NOMO-1 treated with dmso at 0.1 percent for 144 hours (cell line): ENCODE data around the gene OR5T1.

Source experiments
- DNase-seq: peaks from one replicate; lab custom pipeline; 2025; ENCODE audit not compliant: unreplicated experiment; lab: John Stamatoyannopoulos, UW

The OR5T1 gene

GRCh38 chr11:56273854-56274253 is at the start of gene OR5T1:
Gene OR5T1, plus strand, starts transcription at chr11:56274154. Its CDS starts 1,485 bp downstream, at chr11:56275639.
- DNase-seq, result no peak

- DNase-seq, result no peak
These were observed 39.8 kb upstream of the OR5T1 start, which contains the start of gene OR5T2 for GRCh38 chr11:56234155-56234554. Gene OR5T2, minus strand, starts transcription at chr11:56234255. Its CDS starts 1,193 bp downstream, at chr11:56233062.

- no peak for DNase-seq
These were observed 22.0 kb upstream of the OR5T1 start, which contains the start of gene OR5T3 for GRCh38 chr11:56251954-56252353. Gene OR5T3, plus strand, starts transcription at chr11:56252254. Its CDS starts 0 bp downstream, at chr11:56252254.

- DNase-seq, result no peak
These were observed 2.9 kb upstream of the OR5T1 start for GRCh38 chr11:56271092-56271491.

- DNase-seq, result no peak
These were observed 18.2 kb downstream of the OR5T1 start, which contains the start of gene OR8H1 for GRCh38 chr11:56292154-56292553. Gene OR8H1, minus strand, starts transcription at chr11:56292254. Its CDS starts 1,192 bp downstream, at chr11:56291062.

GRCh38 chr11:56296898-56297297 is 22.9 kb downstream of the OR5T1 start:
- no peak for DNase-seq

- no peak for DNase-seq
These were observed 33.9 kb downstream of the OR5T1 start for GRCh38 chr11:56307836-56308235.

- no peak for DNase-seq
These were observed 40.9 kb downstream of the OR5T1 start, which contains the start of gene OR8K3 for GRCh38 chr11:56314844-56315243. Gene OR8K3, plus strand, starts transcription at chr11:56315144. Its CDS starts 3,163 bp downstream, at chr11:56318307.
